ENCODE measurements around the gene LARP1B.
"Not testable (repeated sequence)": the region's sequence is repeated elsewhere in the genome, so short reads cannot be mapped to it uniquely, and the experiment has no call there.

The LARP1B gene

DNA sequence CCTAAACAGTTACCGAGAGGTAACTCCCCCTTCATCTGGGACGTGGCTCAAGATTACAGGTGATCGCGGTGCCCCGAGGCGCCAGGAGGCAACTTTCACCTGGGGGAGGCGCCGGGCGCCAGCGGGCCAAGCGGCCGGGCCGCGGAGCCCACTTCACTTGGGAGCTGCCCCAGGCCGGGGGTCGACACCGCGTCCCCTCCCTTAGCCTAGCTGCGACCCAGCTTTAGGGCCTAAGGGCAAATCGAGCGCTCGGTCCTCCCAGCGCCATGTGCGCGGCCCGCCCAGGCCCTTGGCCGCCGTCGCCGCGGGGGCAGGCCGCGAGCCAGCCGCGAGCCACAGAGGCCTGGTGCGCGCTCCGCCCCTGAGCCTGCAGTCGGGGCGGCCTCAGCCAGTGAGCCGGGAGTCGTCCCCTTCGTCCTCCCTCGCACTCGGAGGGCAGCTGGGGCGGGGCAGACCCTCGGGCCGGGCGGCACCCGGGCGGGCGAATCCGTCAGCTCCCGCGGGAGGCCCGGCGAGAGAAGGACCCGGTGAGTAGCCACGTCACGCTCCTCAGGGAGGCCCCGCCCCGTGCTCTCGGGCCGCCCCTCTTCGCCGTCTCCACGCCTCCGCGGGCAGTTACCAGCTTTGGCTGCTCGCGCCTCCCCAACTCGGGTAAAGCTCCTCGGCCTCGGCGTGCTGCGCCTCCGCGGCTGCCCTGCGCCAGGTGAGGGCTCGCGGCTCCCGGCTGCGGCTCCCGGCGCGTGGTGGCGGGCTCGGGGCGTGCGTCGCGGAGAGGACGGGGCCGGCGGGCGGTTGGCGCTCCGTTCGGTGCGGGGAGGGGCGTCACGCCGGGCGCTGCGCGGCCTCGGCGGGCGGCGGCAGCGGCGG, at the start of gene LARP1B:
LARP1B (plus strand) TSS at position 614 of the 867 bp plus-strand sequence. CDS start 13,640 bp downstream, outside the sequence.
- DNase-seq (ENCODE audit: low read depth), result peak; percentile 88

- no peak for DNase-seq (ENCODE audit: low read depth)
These were observed 35.8 kb upstream of the LARP1B start for GRCh38 chr4:128025319-128025718.

DNA sequence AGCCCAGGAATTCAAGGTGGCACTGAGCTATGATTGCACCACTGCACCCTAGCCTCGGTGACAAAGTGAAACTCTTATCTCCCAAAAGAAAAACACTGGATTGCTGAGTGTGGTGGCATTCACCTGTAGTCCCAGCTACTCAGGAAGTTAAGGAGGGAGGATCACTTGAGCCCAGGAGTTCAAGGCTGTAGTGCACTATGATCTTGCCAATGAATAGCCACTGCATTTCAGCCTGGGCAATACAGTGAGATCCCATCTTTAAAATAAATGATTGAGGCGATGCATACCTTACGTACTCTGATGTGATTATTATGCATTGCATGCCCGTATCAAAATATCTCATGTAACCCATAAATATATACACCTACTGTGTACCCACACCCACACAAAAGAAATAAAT, 31.2 kb upstream of the LARP1B start:
- DNase-seq (ENCODE audit: low read depth), result no peak

GRCh38 chr4:128031756-128032384, 29.2 kb upstream of the LARP1B start:
- DNase-seq (ENCODE audit: low read depth), result no peak

DNA sequence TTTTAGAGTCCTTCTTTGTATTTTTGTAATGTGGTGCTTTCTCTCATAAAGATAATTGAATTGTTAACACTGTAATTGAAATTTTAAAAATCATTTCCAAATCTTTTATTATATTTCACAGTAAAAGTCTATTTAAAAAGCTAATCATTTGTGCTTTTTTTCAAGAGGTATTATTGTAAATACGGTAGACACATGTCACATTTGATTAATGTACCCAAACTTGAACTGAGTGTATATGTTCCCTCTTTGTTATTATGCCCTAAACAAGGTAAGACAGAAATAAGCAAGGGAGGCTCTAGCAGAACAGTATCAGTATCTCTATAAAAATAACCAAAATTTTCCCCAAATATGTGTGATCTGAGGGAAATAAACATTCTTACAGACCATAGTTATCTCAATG, 21.5 kb upstream of the LARP1B start:
- DNase-seq (ENCODE audit: low read depth), result no peak

GRCh38 chr4:128047019-128047418, 14.1 kb upstream of the LARP1B start:
- not testable (repeated sequence) for DNase-seq (ENCODE audit: low read depth)

GRCh38 chr4:128047514-128047913, 13.6 kb upstream of the LARP1B start:
- DNase-seq (ENCODE audit: low read depth), result not testable (repeated sequence)

DNA sequence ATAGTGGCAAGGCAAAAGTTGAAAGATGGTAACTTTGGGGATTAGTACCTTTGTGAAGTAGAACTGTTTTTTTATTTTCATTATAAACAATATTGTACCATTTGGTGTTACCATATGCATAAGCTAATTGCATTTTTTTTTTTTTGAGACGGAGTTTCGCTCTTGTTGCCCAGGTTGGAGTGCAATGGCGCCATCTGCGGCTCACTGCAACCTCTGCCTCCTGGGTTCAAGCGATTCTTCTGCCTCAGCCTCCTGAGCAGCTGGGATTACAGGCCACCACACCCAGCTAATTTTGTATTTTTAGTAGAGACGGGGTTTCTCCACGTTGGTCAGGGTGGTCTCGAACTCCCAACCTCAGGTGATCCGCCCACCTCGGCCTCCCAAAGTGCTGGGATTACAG, 9.9 kb upstream of the LARP1B start:
- not testable (repeated sequence) for DNase-seq (ENCODE audit: low read depth)

- not testable (repeated sequence) for DNase-seq (ENCODE audit: low read depth)
These were observed 6.2 kb upstream of the LARP1B start for GRCh38 chr4:128054907-128055306.

DNA sequence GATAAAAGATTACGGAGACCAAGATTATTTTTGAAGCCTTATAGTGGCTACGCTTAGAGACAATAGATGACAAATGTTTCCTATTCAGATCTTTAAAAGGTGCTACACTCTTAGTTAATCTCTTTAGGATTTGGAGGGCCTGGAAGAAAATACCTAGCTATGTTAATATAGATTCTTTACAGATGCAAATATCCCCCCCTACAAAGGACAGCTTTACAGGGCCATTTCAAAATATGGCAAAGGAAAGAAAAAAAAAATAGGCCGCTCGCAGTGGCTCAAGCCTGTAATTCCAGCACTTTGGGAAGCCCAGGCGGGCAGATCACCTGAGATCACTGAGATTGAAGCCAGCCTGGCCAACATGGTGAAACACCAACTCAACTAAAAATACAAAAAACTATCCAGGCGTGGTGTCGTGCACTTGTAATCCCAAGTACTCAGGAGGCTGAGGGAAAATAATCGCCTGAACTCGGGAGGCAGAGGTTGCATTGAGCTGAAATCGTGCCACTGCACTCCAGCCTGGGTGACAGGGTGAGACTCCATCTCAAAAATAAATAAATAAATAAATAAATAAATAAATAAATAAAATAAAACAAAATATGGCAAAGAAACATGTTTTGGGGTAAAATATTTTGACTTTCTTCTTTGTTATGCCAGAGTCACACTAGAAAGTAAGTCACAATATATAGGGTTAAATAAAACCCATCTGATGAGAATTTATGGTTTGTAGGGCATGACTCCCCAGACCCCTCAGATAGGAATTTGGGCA, 5.5 kb upstream of the LARP1B start:
- DNase-seq (ENCODE audit: low read depth), result not testable (repeated sequence)

- no peak for DNase-seq (ENCODE audit: low read depth)
These were observed 4.7 kb upstream of the LARP1B start for GRCh38 chr4:128056396-128056795.

- no peak for DNase-seq (ENCODE audit: low read depth)
These were observed 902 bp upstream of the LARP1B start for GRCh38 chr4:128060121-128060698.

GRCh38 chr4:128061566-128062536, 739 bp downstream of the LARP1B start:
- peak; percentile 20 for DNase-seq (ENCODE audit: low read depth)

- DNase-seq (ENCODE audit: low read depth), result not testable (repeated sequence)
These were observed 5.3 kb downstream of the LARP1B start for GRCh38 chr4:128066453-128066820.

- no peak for DNase-seq (ENCODE audit: low read depth)
These were observed 7.8 kb downstream of the LARP1B start for GRCh38 chr4:128068918-128069317.

DNA sequence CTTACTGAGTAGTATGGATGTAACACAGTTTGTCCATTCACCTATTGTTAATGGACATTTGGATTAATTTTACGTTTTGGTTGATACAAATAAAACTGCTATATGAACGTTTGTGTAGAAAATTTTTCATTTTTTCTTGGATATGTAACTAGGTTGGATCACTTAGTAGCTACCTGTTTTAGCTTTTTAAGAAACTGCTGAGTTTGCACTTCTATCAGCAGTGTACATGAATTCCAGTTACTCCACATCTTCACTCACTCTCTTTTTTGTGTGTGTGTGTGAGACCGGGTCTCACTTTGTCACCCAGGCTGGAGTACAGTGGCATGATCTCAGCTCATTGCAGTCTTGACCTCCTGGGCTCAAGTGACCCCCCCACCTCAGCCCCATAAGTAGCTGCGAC, 15.4 kb downstream of the LARP1B start:
- DNase-seq (ENCODE audit: low read depth), result no peak

DNA sequence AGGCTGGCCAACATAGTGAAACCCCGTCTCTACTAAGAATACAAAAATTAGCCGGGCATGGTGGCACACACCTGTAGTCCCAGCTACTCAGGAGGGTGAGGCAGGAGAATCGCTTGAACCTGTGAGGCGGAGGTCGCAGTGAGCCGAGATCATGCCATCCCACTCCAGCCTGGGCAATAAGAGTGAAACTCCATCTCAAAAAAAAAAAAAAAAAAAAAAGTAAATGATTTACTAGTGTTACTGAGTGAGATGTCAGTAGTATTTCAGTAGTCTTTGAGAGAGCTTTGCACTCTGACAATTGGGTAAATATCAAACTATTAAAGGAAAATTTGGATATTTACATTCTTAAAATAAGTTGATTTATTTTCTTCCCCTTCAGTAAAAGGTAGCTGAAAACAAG, 34.2 kb downstream of the LARP1B start:
- not testable (repeated sequence) for DNase-seq (ENCODE audit: low read depth)

DNA sequence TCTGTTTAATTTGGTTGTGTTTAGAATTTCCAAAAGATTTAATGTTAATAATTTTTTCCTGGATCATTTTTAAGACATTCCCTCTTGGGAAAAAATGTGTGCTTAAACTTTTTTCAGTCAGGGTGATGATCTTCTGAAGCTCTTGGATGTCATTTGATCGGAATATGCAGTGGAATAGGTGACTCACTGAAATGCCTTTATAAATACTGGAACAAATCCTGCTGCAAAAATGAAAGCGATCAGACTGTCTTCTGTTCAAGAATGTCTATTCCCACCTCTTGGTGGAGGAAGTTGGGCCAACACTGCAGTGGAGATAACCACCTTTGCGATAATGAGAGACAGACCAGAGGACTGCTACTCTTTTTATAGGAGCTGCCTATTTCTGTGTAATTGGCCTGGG, 46.7 kb downstream of the LARP1B start:
- DNase-seq (ENCODE audit: low read depth), result no peak

DNA sequence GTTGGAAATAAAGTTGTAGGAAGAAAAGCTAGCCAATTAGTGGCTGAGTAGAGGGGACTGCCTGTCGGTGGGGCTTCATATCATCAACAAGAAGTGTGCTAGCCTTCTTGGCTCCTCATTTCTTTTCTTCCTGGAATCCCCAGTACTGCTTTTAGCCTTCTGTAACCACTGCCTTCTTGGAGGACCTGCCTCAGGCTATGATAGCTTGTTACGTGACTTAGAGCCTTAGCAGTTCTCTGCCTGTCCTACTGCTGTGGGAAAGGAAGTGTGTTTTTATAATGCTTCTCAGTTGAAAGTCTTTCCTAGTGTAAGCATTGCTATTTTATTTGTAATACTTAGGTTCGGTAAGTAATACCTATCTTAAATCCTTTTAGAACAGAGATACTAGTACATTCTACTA, 61.9 kb downstream of the LARP1B start:
- DNase-seq (ENCODE audit: low read depth), result no peak

DNA sequence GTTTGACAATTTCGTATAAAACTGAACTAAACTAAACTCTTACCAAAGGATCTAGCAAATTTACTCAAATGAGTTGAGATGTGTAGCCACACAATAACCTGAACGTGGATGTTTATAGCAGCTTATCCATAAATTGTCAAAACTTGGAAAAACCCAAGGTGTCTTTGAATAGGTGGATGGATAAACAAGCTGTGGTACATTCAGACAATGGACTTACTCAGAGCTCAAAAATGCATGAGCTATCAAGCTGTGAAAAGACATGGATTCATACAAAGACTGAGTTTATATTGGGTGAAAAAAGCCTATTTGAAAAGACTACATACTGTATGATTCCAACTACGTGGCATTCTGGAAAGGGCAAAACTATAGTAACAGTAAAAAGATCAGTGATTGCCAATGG, 69.5 kb downstream of the LARP1B start:
- no peak for DNase-seq (ENCODE audit: low read depth)

DNA sequence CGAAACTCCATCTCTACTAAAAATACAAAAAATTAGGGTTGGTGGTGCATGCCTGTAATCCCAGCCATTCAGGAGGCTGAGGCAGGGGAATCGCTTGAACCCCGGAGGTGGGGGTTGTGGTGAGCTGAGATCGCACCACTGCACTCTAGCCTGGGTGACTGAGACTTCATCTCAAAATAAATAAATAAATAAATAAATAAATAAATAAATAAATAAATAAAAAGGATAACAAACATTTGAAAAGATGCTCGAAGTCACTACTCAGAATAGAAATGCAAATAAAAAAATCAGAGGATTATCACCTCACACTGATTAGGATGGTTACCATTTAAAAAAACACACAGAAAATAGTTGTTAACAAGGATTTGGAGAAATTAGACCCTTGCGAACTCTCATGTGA, 73.8 kb downstream of the LARP1B start:
- no peak for DNase-seq (ENCODE audit: low read depth)
